SHP77 treated with DMSO at 0.1 percent for 48 hours (cell line): ENCODE measurements around the gene SDS.

Experiments
- DNase-seq: peaks from one replicate; lab custom pipeline; 2025; lab: John Stamatoyannopoulos, UW

The SDS gene

GRCh38 chr12:113403435-113404415, at the start of gene SDS:
TSS of gene SDS (minus strand) at chr12:113403887. CDS start at chr12:113399708, 4,179 bp downstream.
- DNase-seq = no peak

GRCh38 chr12:113453330-113453729, 49.6 kb upstream of the SDS start:
- DNase-seq = no peak

GRCh38 chr12:113452458-113452857, 48.8 kb upstream of the SDS start:
- DNase-seq = no peak

GRCh38 chr12:113449839-113450238, 46.2 kb upstream of the SDS start:
- no peak for DNase-seq

- no peak for DNase-seq
Measured at GRCh38 chr12:113449299-113449698, 45.6 kb upstream of the SDS start.

GRCh38 chr12:113448873-113449272, 45.2 kb upstream of the SDS start:
- DNase-seq = no peak

GRCh38 chr12:113445544-113446171, 42.0 kb upstream of the SDS start:
- no peak for DNase-seq

- no peak for DNase-seq
Measured at GRCh38 chr12:113443030-113443539, 39.4 kb upstream of the SDS start.

GRCh38 chr12:113440947-113441782, 37.5 kb upstream of the SDS start:
- DNase-seq = no peak

- DNase-seq = no peak
Measured at GRCh38 chr12:113440336-113440735, 36.6 kb upstream of the SDS start.

GRCh38 chr12:113439606-113440030, 35.9 kb upstream of the SDS start:
- peak; percentile 67 for DNase-seq

- no peak for DNase-seq
Measured at GRCh38 chr12:113439301-113439597, 35.6 kb upstream of the SDS start.

- DNase-seq = no peak
Measured at GRCh38 chr12:113438523-113439300, 35.0 kb upstream of the SDS start.

GRCh38 chr12:113437729-113438100, 34.0 kb upstream of the SDS start:
- no peak for DNase-seq

GRCh38 chr12:113436993-113437728, 33.5 kb upstream of the SDS start:
- DNase-seq = no peak

- DNase-seq = no peak
Measured at GRCh38 chr12:113436586-113436985, 32.9 kb upstream of the SDS start.

- DNase-seq = no peak
Measured at GRCh38 chr12:113435367-113435766, 31.7 kb upstream of the SDS start.

- DNase-seq = no peak
Measured at GRCh38 chr12:113432986-113433385, 29.3 kb upstream of the SDS start.

GRCh38 chr12:113428482-113428881, 24.8 kb upstream of the SDS start:
- no peak for DNase-seq

- no peak for DNase-seq
Measured at GRCh38 chr12:113427882-113428281, 24.2 kb upstream of the SDS start.

GRCh38 chr12:113425960-113426453, 22.3 kb upstream of the SDS start:
- DNase-seq = no peak
